ENCODE data around the gene ORC1.

ORC1 gene

DNA sequence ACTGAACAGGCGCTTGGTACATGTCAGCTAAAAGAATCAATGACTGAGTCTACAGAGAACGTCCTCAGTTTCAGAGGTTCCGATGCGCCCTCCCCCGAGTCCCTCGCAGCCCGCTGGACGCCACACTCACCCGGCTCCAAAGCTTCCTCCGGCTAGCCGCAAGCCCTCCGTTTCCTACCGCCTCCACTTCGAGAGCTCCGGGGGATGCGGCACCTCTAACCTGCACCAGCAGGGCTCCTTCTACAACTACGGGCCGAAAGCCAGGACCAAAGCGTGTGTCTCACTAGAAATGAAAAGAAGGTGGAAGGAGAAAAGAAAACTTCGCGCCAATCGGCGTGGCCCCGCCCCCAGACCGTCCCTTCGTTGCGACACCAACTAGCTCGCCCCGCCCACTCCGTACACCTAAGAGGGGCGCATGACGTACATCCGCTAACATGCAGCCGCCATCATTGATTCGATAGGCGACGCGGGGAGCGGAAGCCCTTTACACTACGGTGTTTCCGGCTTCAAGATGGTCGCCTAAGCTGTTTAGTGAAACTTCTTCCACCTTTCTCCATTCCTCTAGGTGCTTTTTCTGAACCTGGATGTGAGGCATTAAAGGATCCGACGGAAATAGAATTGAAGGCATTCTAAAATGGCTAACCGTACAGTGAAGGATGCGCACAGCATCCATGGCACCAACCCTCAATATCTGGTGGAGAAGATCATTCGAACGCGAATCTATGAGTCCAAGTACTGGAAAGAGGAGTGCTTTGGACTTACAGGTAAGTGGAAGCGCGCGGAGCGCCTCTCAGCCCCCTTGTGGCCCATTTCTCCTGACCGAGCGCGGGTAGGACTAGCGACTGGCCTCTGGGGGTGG lies at the start of gene ORC1, which contains the start of gene PRPF38A:
TSS of gene ORC1 (minus strand) at position 308 of the 859 bp plus-strand sequence. CDS start 2,200 bp downstream, outside the sequence.
TSS of gene PRPF38A (plus strand) at position 487 of the 859 bp plus-strand sequence. CDS start at position 635, 148 bp downstream.
- peak; percentile 96 to 99 (median 99) for DNase-seq (ENCODE audit: low read depth in 3 of 3)

GRCh38 chr1:52444463-52444862 lies 40.2 kb upstream of the ORC1 start:
- no peak for DNase-seq (ENCODE audit: low read depth in 3 of 3)

GRCh38 chr1:52439976-52440375 lies 35.8 kb upstream of the ORC1 start:
- no peak for DNase-seq (ENCODE audit: low read depth in 3 of 3)

GRCh38 chr1:52436817-52437216 lies 32.6 kb upstream of the ORC1 start:
- DNase-seq (ENCODE audit: low read depth in 3 of 3), result no peak

DNA sequence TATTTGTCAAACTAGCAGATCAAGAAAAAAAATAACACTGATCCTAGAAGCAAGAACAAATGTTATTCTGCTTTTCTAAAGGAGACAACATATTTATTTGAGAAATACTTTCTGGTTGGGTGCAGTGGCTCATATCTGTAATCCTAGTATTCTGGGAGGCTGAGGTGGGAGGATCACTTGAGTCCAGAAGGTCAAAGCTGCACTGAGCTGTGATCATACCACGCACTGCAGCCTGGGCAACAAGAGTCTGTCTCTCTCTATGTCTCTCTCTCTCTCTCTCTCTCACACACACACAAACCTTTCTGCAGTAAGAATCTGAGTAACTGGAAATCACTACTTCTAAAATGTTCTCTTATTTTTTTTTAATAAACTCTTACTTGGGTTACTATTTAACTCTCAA lies 31.4 kb upstream of the ORC1 start:
- DNase-seq (ENCODE audit: low read depth in 3 of 3), result no peak

- no peak for DNase-seq (ENCODE audit: low read depth in 3 of 3)
Observed at GRCh38 chr1:52435211-52435610, 31.0 kb upstream of the ORC1 start.

DNA sequence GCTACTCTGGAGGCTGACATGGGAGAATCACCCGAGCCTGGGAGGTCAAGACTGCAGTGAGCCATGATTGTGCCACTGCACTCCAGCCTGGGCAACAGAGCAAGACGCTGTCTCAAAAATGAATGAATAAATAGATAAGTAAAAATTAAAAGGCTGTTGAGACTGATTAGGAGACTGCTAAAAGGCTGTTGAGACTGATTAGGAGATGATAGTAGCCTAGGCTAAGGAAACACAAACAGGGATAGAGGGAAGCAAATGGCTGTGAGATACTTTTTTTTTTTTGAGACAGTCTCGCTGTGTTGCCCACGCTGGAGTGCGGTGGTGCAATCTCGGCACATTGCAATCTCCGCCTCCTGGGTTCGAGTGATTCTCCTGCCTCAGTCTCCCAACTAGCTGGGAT lies 28.6 kb upstream of the ORC1 start:
- no peak for DNase-seq (ENCODE audit: low read depth in 3 of 3)

GRCh38 chr1:52427152-52427551 lies 22.9 kb upstream of the ORC1 start:
- DNase-seq (ENCODE audit: low read depth in 3 of 3), result no peak

DNA sequence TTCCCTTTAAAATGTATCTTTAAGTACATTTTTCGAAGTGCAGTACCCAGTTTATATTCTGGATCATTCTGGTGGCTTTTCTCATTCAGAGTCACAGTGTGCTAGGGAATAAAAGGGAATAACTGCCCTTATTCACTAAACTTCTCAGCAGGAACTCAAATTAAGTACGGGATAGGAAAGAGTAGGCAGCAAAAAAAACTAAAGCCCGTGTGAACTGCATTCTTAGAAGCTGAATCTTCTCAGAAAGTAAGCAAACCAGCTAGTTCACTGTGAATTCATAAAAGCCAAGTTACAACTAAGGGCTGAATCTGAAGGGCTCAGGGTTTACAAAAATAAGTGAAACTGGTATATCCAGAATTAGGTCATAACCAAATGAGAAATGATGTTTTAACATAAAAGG lies 22.1 kb upstream of the ORC1 start:
- DNase-seq (ENCODE audit: low read depth in 3 of 3), result no peak

DNA sequence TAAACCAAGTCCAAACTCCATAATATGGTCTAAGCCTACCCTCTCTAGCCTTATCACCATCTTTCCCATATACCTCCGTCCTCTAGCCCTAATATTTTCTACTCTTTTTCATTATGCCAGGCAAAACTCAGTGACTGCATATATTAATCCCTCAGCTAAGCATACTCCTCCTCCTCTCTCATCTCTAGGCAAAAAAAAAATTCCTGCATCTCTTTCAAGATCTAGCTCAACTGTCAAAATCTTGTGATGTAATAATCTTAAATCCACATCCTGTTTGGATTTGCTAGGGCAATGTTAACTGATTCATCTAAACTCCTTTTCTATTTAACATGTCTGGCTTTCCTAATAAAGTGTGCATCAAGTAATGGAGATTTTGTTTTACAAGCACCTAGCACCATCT lies 20.6 kb upstream of the ORC1 start:
- no peak for DNase-seq (ENCODE audit: low read depth in 3 of 3)

GRCh38 chr1:52424231-52424636 lies 20.0 kb upstream of the ORC1 start:
- DNase-seq (ENCODE audit: low read depth in 3 of 3), result no peak

DNA sequence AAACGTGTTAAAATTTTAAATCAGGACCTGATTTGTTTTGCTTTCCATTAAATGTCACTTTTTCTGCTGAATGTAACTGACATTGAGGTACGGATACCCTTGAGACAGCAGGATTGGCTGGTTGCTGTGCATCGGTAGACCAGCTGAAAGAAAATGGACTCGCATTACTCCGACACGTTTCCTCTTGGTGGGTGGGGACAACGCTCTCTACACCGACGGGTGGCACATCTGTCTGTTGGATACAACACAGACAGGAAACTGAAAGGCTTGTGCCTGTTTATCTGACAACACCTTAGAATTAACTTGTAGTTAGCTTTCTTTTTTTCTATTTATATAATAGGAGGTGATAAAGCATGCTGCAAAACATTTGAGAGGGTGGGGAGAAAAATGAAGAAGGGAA lies 19.5 kb upstream of the ORC1 start:
- DNase-seq (ENCODE audit: low read depth in 3 of 3), result peak; percentile 36 to 49 (median 39)

GRCh38 chr1:52423055-52423454 lies 18.8 kb upstream of the ORC1 start:
- no peak for DNase-seq (ENCODE audit: low read depth in 3 of 3)

DNA sequence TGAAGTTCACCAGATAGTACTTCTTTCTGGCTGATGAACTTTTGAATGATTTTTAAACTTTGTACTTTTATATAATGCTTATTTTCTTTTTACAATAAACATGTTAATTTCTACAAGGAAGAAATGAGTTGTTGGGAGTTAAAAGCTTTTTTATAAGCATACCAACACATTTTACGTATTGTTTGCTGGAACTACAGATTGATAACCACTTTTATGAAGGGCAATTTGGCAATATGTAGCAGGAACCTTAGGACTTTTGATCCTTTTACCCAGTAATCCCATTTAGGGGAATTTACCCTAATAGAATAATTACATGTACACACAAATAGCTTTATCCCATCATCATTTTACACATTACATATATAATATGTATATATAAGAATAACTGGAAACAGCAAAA lies 16.5 kb upstream of the ORC1 start:
- no peak for DNase-seq (ENCODE audit: low read depth in 3 of 3)

DNA sequence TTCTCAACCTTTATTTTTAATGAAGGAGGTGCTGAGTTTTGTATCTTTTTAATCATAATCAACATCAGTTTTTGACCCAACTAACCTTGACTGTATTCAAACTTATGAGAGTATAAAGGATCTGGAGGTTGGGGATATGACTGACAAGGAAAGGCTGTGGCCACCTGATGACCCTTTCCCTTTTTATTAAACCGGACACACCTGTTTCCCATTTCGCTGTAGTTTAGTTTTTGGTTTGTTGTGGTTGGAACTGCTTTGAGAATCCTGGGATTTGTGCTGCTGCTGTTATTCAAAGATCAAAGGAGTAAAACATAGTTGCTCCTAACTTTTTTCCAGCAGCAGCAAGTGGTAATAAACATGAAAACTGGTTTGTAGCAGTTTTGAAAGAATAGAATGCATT lies 12.6 kb upstream of the ORC1 start:
- no peak for DNase-seq (ENCODE audit: low read depth in 3 of 3)

GRCh38 chr1:52414942-52415341 lies 10.7 kb upstream of the ORC1 start:
- no peak for DNase-seq (ENCODE audit: low read depth in 3 of 3)

DNA sequence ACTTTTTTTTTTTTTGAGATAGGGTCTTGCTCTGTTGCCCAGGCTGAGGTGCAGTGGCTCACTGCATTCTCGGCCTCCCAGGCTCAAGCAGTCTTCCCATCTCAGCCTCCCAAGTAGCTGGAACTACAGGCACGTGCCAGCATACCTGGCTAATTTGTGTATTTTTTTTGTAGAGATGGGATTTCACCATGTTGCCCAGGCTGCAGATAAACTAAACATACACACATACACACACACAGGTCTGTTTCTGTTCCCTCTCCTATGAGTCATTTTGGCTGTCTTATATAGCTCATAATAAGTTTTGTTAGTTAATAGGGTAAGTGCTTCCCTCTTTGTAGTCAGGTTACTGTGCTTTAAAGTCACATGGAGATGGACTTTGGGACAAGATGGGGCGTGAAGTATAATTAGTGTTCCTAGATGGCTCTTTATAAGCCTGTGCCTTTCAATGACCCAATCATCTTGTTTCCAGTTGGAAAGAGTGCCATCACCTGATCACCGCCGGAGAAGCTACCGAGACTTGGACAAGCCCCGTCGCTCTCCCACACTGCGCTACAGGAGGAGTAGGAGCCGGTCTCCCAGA lies 9.3 kb upstream of the ORC1 start:
- no peak for DNase-seq (ENCODE audit: low read depth in 3 of 3)

- no peak for DNase-seq (ENCODE audit: low read depth in 3 of 3)
Observed at GRCh38 chr1:52404975-52405338, 734 bp upstream of the ORC1 start.

GRCh38 chr1:52403566-52404115 lies 582 bp downstream of the ORC1 start:
- DNase-seq (ENCODE audit: low read depth in 3 of 3), result peak; percentile 20 to 44 (median 43)

- DNase-seq (ENCODE audit: low read depth in 3 of 3), result no peak
Observed at GRCh38 chr1:52402860-52403240, 1.4 kb downstream of the ORC1 start.

GRCh38 chr1:52400131-52400530 lies 4.1 kb downstream of the ORC1 start:
- no peak for DNase-seq (ENCODE audit: low read depth in 3 of 3)

- DNase-seq (ENCODE audit: low read depth in 3 of 3), result no peak
Observed at GRCh38 chr1:52399629-52400028, 4.6 kb downstream of the ORC1 start.

- no peak for DNase-seq (ENCODE audit: low read depth in 3 of 3)
Observed at GRCh38 chr1:52393174-52393573, 11.0 kb downstream of the ORC1 start.

Data from stimulated activated CD4-positive, alpha-beta T cell treated with anti-CD3 and anti-CD28 coated beads, TNF-alpha, amount 100 ng/mL, for 48 hours (primary cell).